ENCODE data around the gene AMIGO1.

The AMIGO1 gene

GRCh38 chr1:109454497-109455133, 54.9 kb downstream of the AMIGO1 start:
- DNase-seq (ENCODE audit: low read depth): no peak
